K562 (cell line): Measurements from ENCODE around the gene CCSER2. TPM values are rescaled to one million over a fixed set of nuclear protein-coding genes. Genes with fewer than 3 reads are reported as not detected.

Experiments used
- ATAC-seq: fragments of 200-7000 bp; cut with Tn5 transposase; 3 replicates; pipeline ENCODE4 v1.9.1; 2020; ENCODE audit warnings: moderate library complexity
- BruUV-seq: library from RNA; stranded (reverse); fragments of 400-500 nt; replicated peaks from 2 replicates; lab custom pipeline; 2021; lab: Mats Ljungman, UMichigan
- CTCF ChIA-PET: fragments of 300-600 bp; formaldehyde crosslinking; extraction: SDS; loops from one replicate; lab custom pipeline; 2021; ENCODE audit warnings: low intra/inter-chr PET ratio; lab: Yijun Ruan, JAX
- POLR2A ChIA-PET: fragments of 300-600, 350-650 bp; sonication (Branson Sonifier 250); formaldehyde crosslinking; extraction: SDS; loops from one replicate; lab custom pipeline; 2021; ENCODE audit warnings: antibody characterized with exemption, inconsistent platforms; lab: Yijun Ruan, JAX
- DNase-seq, 4 experiments: peaks; one replicate each; pipeline versions ENCODE4 v3.0.0 to v3.0.0-alpha.2; 2011 to 2018; ENCODE audit warnings: low spot score in 3 of 4, mixed read lengths in 3 of 4; ENCODE audit errors: extremely low read depth in 1 of 4
- FAIRE-seq: peaks from 2 replicates; lab custom pipeline; 2011; peaks lifted over from hg19 to GRCh38; lab: Jason Lieb, UNC
- H2AFZ ChIP-seq: 2 replicates; pipeline ENCODE4 v1.6.0; 2011; ENCODE audit warnings: low read depth, low read length, control low read depth, inconsistent platforms
- H3K27ac ChIP-seq: fragments of 200-600 bp; 3 replicates; pipeline ENCODE4 v1.8.0; 2011; ENCODE audit warnings: low read depth, mild to moderate bottlenecking, control low read depth, inconsistent platforms, low read length, moderate library complexity, mixed read lengths; ENCODE audit errors: extremely low read depth
- H3K27me3 ChIP-seq, 2 experiments: fragments of 300-600 bp in 1 of 2; 2 replicates in 1 of 2; 3 replicates in 1 of 2; pipeline versions ENCODE4 v1.6.0 to v1.8.0; 2011; ENCODE audit warnings: inconsistent platforms in 2 of 2, low read length in 2 of 2, mild to moderate bottlenecking in 1 of 2, mixed read lengths in 1 of 2, moderate library complexity in 1 of 2; ENCODE audit not compliant: control insufficient read depth in 2 of 2, insufficient read depth in 2 of 2
- H3K36me3 ChIP-seq: fragments of 300-600 bp; 3 replicates; pipeline ENCODE4 v1.8.0; 2011; ENCODE audit warnings: mild to moderate bottlenecking, low read length, inconsistent platforms; ENCODE audit not compliant: control insufficient read depth, insufficient read depth
- H3K4me1 ChIP-seq, 2 experiments: fragments of 200-600 bp in 1 of 2; replicated peaks in 1 of 2; 2 replicates in 1 of 2; 3 replicates in 1 of 2; pipeline versions ENCODE4 v1.5.1 to v1.8.0; 2011; ENCODE audit warnings: inconsistent platforms in 2 of 2, low read length in 2 of 2, mild to moderate bottlenecking in 1 of 2, mixed read lengths in 1 of 2, moderate library complexity in 1 of 2; ENCODE audit not compliant: control insufficient read depth in 2 of 2, insufficient read depth in 2 of 2
- H3K4me2 ChIP-seq: 2 replicates; pipeline ENCODE4 v1.6.1; 2011; ENCODE audit warnings: low read length, control low read depth, inconsistent platforms, mixed read lengths; ENCODE audit not compliant: insufficient read depth
- H3K4me3 ChIP-seq: fragments of 200-600 bp; sonication (generic), shearing (Covaris generic); 2 replicates; pipeline ENCODE4 v1.5.1; 2016; ENCODE audit warnings: control low read depth, inconsistent platforms
- H3K79me2 ChIP-seq: fragments of 200-600 bp; 3 replicates; pipeline ENCODE4 v1.8.0; 2011; ENCODE audit warnings: low read length, inconsistent platforms; ENCODE audit not compliant: control insufficient read depth, insufficient read depth
- H3K9ac ChIP-seq, 2 experiments: 2 replicates each; pipeline versions ENCODE4 v1.6.0 to v1.6.1; 2011; ENCODE audit warnings: low read depth in 2 of 2, low read length in 2 of 2, control low read depth in 1 of 2, inconsistent platforms in 1 of 2, mild to moderate bottlenecking in 1 of 2, mixed read lengths in 1 of 2; ENCODE audit not compliant: insufficient read depth in 1 of 2
- H3K9me1 ChIP-seq: one replicate; pipeline ENCODE4 v1.6.0; 2011; ENCODE audit warnings: inconsistent platforms, mild to moderate bottlenecking, low read length, moderate library complexity; ENCODE audit not compliant: control insufficient read depth, insufficient read depth
- H3K9me3 ChIP-seq: replicated peaks from 2 replicates; pipeline ENCODE4 v1.5.1; 2011; ENCODE audit warnings: low read depth, low read length, inconsistent platforms; ENCODE audit not compliant: control insufficient read depth, insufficient read depth
- H4K20me1 ChIP-seq: replicated peaks from 2 replicates; pipeline ENCODE4 v1.6.1; 2011; ENCODE audit warnings: low read length, inconsistent platforms, mixed read lengths; ENCODE audit not compliant: control insufficient read depth, insufficient read depth
- ASH1L ChIP-seq: fragments of 450-650 bp; IDR thresholded peaks from 2 replicates; pipeline ENCODE4 v1.6.1; 2018; ENCODE audit warnings: borderline replicate concordance, mild to moderate bottlenecking, low read depth; ENCODE audit not compliant: partially characterized antibody
- CCAR2 ChIP-seq: fragments of 200-400 bp; formaldehyde crosslinking; IDR thresholded peaks from 2 replicates; pipeline ENCODE4 v1.6.1; 2017; ENCODE audit warnings: mild to moderate bottlenecking, low read depth, low read length
- CREBBP ChIP-seq: IDR thresholded peaks from one replicate; pipeline ENCODE4 v1.6.1; 2012; ENCODE audit warnings: low read depth, mild to moderate bottlenecking, control low read depth, inconsistent platforms, low read length
- DIDO1 ChIP-seq: fragments of 450-650 bp; IDR thresholded peaks from 2 replicates; pipeline ENCODE4 v1.6.1; 2016; ENCODE audit warnings: low read depth, missing biosample characterization, missing genetic modification characterization
- FIP1L1 ChIP-seq: fragments of 200-400 bp; formaldehyde crosslinking; IDR thresholded peaks from 2 replicates; pipeline ENCODE4 v1.6.1; 2018; ENCODE audit warnings: mild to moderate bottlenecking, low read depth, low read length; ENCODE audit not compliant: poor library complexity, severe bottlenecking
- GTF2E2 ChIP-seq: fragments of 200-800 bp; sonication (Bioruptor generic); IDR thresholded peaks from 2 replicates; pipeline ENCODE4 v1.6.1; 2016; ENCODE audit warnings: missing genetic modification characterization, missing compliant biosample characterization
- NCOA6 ChIP-seq: fragments of 450-650 bp; IDR thresholded peaks from 2 replicates; pipeline ENCODE4 v1.6.1; 2017; ENCODE audit warnings: mild to moderate bottlenecking
- NEUROD1 ChIP-seq: fragments of 150-350 bp; IDR thresholded peaks from 2 replicates; pipeline ENCODE4 v1.6.1; 2014; ENCODE audit warnings: borderline replicate concordance, low read length, low read depth; ENCODE audit not compliant: partially characterized antibody
- NR3C1 ChIP-seq: sonication (generic); formaldehyde crosslinking; IDR thresholded peaks from 2 replicates; pipeline ENCODE4 v1.8.1; 2022; ENCODE audit warnings: missing genetic modification reagents
- RFX7 ChIP-seq: fragments of 250-450 bp; sonication (Bioruptor Pico); IDR thresholded peaks from 2 replicates; pipeline ENCODE4 v1.5.1; 2021; ENCODE audit warnings: mild to moderate bottlenecking
- SETDB1 ChIP-seq: IDR thresholded peaks from one replicate; pipeline ENCODE4 v1.6.1; 2012; ENCODE audit warnings: low read length, control low read depth, inconsistent platforms
- STAG1 ChIP-seq: sonication (generic); formaldehyde crosslinking; IDR thresholded peaks from 2 replicates; pipeline ENCODE4 v1.5.0; 2020; ENCODE audit warnings: missing genetic modification reagents, borderline replicate concordance
- ZBED1 ChIP-seq: IDR thresholded peaks from 2 replicates; pipeline ENCODE4 v1.6.1; 2014
- ZC3H11A ChIP-seq: IDR thresholded peaks from 2 replicates; pipeline ENCODE4 v1.6.1; 2012; ENCODE audit warnings: low read depth, low read length, improper control_type of control experiment
- ZFP1 ChIP-seq: fragments of 450-650 bp; formaldehyde crosslinking; IDR thresholded peaks from 2 replicates; pipeline ENCODE4 v1.4.0; 2020; ENCODE audit warnings: mild to moderate bottlenecking, mixed read lengths
- ZNF561 ChIP-seq: fragments of 450-650 bp; formaldehyde crosslinking; conservative IDR thresholded peaks from 2 replicates; pipeline ENCODE4 v1.4.0; 2020; ENCODE audit warnings: mild to moderate bottlenecking, moderate library complexity
- ZSCAN32 ChIP-seq: fragments of 450-650 bp; formaldehyde crosslinking; IDR thresholded peaks from 2 replicates; pipeline ENCODE4 v1.4.0; 2020; ENCODE audit warnings: mild to moderate bottlenecking, moderate library complexity
- WGBS: fragments of 100-300 bp; shearing (Covaris generic); methylation state at CpG from one replicate; pipeline ENCODE4 v1.1.6; 2016; ENCODE audit warnings: low coverage, mixed read lengths; ENCODE audit not compliant: insufficient coverage; ENCODE audit errors: missing lambda C conversion rate; 5-methylcytosine and 5-hydroxymethylcytosine counted together
- in situ Hi-C: fragments of 300-500 bp; cut with MboI; formaldehyde crosslinking; loops from 4 replicates; pipeline ENCODE4 v1.15.0; 2018; ENCODE audit warnings: inconsistent platforms, mixed read lengths
- intact Hi-C: fragments of 100-400 bp; cut with micrococcal nuclease; formaldehyde crosslinking; loops from 2 replicates; pipeline ENCODE4 v1.14.2; 2022
- polyA plus RNA-seq, 8 experiments: library from polyadenylated mRNA; depleted of rRNA in 4 of 8; stranded (reverse) in 5 of 8; unstranded in 3 of 8; fragments of >200 nt; fragmentation: Nextera tagmentation in 2 of 8; fragmentation: Illumina TruSeq in 1 of 8; extraction: Ambion mirVana in 2 of 8; extraction: Trizol in 1 of 8; gene quantifications; 2 replicates each; pipeline versions ENCODE4 v1.2.1 to v1.2.3, GENCODE V29; 2011 to 2014; ENCODE audit warnings: inconsistent platforms in 1 of 8, missing spikeins in 1 of 8
- total RNA-seq, 7 experiments: library from RNA; depleted of rRNA in 6 of 7; stranded (reverse); fragments of >200 nt in 6 of 7; fragmentation: Illumina TruSeq in 2 of 7; extraction: Trizol in 2 of 7; gene quantifications; 2 replicates each; pipeline versions ENCODE4 v1.2.1 to v1.2.3, GENCODE V29; 2011 to 2021; ENCODE audit warnings: low replicate concordance in 1 of 7
- TF ChIP-seq, protein P1 (sequence below): fragments of 450-650 bp; IDR thresholded peaks from 2 replicates; pipeline ENCODE4 v1.6.1; 2017; ENCODE audit warnings: antibody characterized with exemption, mild to moderate bottlenecking
- TF ChIP-seq, protein P2 (sequence below): sonication (generic); formaldehyde crosslinking; IDR thresholded peaks from 2 replicates; pipeline ENCODE4 v1.8.0; 2022; ENCODE audit warnings: missing genetic modification reagents, mild to moderate bottlenecking, moderate library complexity, borderline replicate concordance
- TF ChIP-seq, protein P3 (sequence below): sonication (generic); formaldehyde crosslinking; IDR thresholded peaks from 2 replicates; pipeline ENCODE4 v1.9.0; 2022; ENCODE audit warnings: mild to moderate bottlenecking, missing genetic modification reagents

The CCSER2 gene
- total and polyA plus RNA-seq, 9 of the 15 experiments (the other 6 are each of a cell fraction or from before 2014, with no cell fraction given), result 2.7 to 15.1 (median 9.7) TPM

DNA sequence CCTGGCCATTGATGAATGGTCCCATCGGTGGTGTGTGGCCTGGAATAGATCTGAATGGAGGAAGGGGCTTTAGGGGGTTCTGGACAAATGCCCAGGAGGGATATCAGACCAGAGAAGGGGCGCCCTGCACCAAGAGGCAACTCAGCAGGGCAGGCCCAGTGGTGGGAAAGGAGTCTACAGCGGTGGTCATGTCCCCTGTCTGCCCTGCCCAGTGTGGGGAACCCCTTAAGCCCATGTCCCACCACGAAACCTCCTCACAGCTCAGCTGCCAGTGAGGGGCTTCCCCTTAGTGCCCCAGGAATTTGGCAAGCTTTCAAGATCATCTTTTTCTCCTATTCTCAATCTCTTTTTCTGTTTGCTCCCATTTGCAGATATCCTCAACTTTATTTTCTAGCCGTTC is 14.1 kb upstream of the CCSER2 start (continued):
- TF ChIP-seq ZSCAN32 (CRISPR knock-in tag) (no peak), NCOA6 (no peak), STAG1 (no peak), ZC3H11A (no peak), NEUROD1 (no peak), SETDB1 (no peak), ZNF561 (CRISPR knock-in tag) (no peak), CREBBP (no peak), FIP1L1 (no peak), ASH1L (no peak)

DNA sequence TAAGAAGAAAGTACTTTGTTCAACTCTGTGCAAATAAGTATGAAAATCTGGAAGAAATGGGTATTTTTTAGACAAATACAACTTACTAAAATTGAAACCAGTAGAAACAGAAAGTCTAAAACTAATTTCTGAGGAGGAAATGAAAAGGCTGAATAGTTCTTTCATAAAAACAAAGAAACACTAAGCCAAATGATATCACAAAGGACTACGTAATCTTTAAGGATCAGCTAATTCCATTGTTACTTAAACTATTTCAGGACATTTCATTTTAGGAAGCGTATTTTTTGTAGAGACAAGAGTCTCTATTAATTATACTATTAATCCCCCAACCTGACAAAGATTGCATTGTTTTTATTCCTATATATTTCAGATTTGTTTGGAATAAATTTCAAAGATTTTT is 11.2 kb upstream of the CCSER2 start:
- ChIA-PET CTCF (no interaction called here), POLR2A (interaction anchor here (1.4 kb wide), 1 partner anchor 11 kb away, joined by 6 read pairs; the partner anchor contains the start of gene CCSER2)
- ATAC-seq (no peak), DNase-seq (no peak), FAIRE-seq (no peak)
- Histone ChIP-seq H2AFZ (no peak overlapping the region), H3K79me2 (no peaks in the 10 kb centered on the region), H3K9ac (no peak overlapping the region), H3K27ac (no peak overlapping the region), H3K4me2 (no peak overlapping the region), H4K20me1 (no peaks in the 10 kb centered on the region), H3K4me1 (peaks cover 0 to 3% of the 10 kb centered on the region in 2 experiments; a peak in 1 of 5 replicates), H3K27me3 (no peaks in the 10 kb centered on the region), H3K9me1 (no peaks in the 10 kb centered on the region), H3K9me3 (no peaks in the 10 kb centered on the region), H3K36me3 (no peaks in the 10 kb centered on the region), H3K4me3 (no peak overlapping the region)
- 70% methylated on average over 2 of the region's 2 CpGs for WGBS
- in situ Hi-C loops (no loop called here), intact Hi-C loops (no loop called here)
- no TSS peak for BruUV-seq
- no peak for TF ChIP-seq ZFP1 (CRISPR knock-in tag)
- TF ChIP-seq, protein P1, sequence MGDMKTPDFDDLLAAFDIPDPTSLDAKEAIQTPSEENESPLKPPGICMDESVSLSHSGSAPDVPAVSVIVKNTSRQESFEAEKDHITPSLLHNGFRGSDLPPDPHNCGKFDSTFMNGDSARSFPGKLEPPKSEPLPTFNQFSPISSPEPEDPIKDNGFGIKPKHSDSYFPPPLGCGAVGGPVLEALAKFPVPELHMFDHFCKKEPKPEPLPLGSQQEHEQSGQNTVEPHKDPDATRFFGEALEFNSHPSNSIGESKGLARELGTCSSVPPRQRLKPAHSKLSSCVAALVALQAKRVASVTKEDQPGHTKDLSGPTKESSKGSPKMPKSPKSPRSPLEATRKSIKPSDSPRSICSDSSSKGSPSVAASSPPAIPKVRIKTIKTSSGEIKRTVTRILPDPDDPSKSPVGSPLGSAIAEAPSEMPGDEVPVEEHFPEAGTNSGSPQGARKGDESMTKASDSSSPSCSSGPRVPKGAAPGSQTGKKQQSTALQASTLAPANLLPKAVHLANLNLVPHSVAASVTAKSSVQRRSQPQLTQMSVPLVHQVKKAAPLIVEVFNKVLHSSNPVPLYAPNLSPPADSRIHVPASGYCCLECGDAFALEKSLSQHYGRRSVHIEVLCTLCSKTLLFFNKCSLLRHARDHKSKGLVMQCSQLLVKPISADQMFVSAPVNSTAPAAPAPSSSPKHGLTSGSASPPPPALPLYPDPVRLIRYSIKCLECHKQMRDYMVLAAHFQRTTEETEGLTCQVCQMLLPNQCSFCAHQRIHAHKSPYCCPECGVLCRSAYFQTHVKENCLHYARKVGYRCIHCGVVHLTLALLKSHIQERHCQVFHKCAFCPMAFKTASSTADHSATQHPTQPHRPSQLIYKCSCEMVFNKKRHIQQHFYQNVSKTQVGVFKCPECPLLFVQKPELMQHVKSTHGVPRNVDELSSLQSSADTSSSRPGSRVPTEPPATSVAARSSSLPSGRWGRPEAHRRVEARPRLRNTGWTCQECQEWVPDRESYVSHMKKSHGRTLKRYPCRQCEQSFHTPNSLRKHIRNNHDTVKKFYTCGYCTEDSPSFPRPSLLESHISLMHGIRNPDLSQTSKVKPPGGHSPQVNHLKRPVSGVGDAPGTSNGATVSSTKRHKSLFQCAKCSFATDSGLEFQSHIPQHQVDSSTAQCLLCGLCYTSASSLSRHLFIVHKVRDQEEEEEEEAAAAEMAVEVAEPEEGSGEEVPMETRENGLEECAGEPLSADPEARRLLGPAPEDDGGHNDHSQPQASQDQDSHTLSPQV, result no peak
- no peak for TF ChIP-seq DIDO1 (tag)
- no peak for TF ChIP-seq RFX7
- TF ChIP-seq, protein P2, sequence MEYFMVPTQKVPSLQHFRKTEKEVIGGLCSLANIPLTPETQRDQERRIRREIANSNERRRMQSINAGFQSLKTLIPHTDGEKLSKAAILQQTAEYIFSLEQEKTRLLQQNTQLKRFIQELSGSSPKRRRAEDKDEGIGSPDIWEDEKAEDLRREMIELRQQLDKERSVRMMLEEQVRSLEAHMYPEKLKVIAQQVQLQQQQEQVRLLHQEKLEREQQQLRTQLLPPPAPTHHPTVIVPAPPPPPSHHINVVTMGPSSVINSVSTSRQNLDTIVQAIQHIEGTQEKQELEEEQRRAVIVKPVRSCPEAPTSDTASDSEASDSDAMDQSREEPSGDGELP (CRISPR knock-in tag), result no peak
- no peak for TF ChIP-seq NR3C1
- no peak for TF ChIP-seq CCAR2
- no peak for TF ChIP-seq GTF2E2 (tag)
- TF ChIP-seq, protein P3, sequence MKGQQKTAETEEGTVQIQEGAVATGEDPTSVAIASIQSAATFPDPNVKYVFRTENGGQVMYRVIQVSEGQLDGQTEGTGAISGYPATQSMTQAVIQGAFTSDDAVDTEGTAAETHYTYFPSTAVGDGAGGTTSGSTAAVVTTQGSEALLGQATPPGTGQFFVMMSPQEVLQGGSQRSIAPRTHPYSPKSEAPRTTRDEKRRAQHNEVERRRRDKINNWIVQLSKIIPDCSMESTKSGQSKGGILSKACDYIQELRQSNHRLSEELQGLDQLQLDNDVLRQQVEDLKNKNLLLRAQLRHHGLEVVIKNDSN (CRISPR knock-in tag), result no peak
- TF ChIP-seq ZBED1, result no peak
